HCT116 (cell line): ENCODE data around the gene SLA2. TPM values are rescaled to one million over a fixed set of nuclear protein-coding genes. Genes with fewer than 3 reads are reported as not detected.

Experiments used
- ATAC-seq: fragments of 200-7000 bp; cut with Tn5 transposase; 2 replicates; pipeline ENCODE4 v1.9.1; 2020; ENCODE audit warnings: mild to moderate bottlenecking, moderate library complexity
- BruUV-seq: library from RNA; stranded (reverse); fragments of 400-500 nt; replicated peaks from 2 replicates; lab custom pipeline; 2021; lab: Mats Ljungman, UMichigan
- CTCF ChIA-PET: fragments of 300-600 bp; sonication (Branson Sonifier 250); formaldehyde crosslinking; loops from one replicate; lab custom pipeline; 2021; ENCODE audit warnings: antibody characterized with exemption; lab: Charles Lee
- POLR2A ChIA-PET: fragments of 300-600, 350-600 bp; sonication (Branson Sonifier 250); formaldehyde crosslinking; loops from one replicate; lab custom pipeline; 2021; ENCODE audit warnings: antibody characterized with exemption; lab: Charles Lee
- RAD21 ChIA-PET, 2 experiments: fragments of 300-600 bp; sonication (Branson Sonifier 250); formaldehyde crosslinking; loops; one replicate each; lab custom pipeline; 2023; ENCODE audit warnings: low total read pairs in 2 of 2; ENCODE audit not compliant: uncharacterized antibody in 2 of 2, unreplicated experiment in 2 of 2, low non-redundant PET in 1 of 2; lab: Charles Lee
- DNase-seq: peaks from one replicate; pipeline ENCODE4 v3.0.0-alpha.2; 2010; ENCODE audit warnings: low read depth, low spot score
- H2AFZ ChIP-seq: fragments of 200-600 bp; shearing (Covaris generic), sonication (generic); 2 replicates; pipeline ENCODE4 v1.6.1; 2017; ENCODE audit warnings: low read depth, mixed run types, mixed read lengths, antibody characterized with exemption, low read length; ENCODE audit not compliant: poor library complexity, severe bottlenecking
- H3K27ac ChIP-seq: 2 replicates; pipeline ENCODE4 v1.5.1; 2012; ENCODE audit warnings: low read depth, low read length
- H3K27me3 ChIP-seq: fragments of 200-600 bp; sonication (generic); 2 replicates; pipeline ENCODE4 v1.6.1; 2016; ENCODE audit warnings: mixed run types, low read length, mixed read lengths; ENCODE audit not compliant: insufficient read depth
- H3K36me3 ChIP-seq, 2 experiments: fragments of 200-500 bp in 1 of 2; fragments of 200-600 bp in 1 of 2; sonication (Bioruptor generic) in 1 of 2; sonication (generic) in 1 of 2; 2 replicates each; pipeline versions ENCODE4 v1.5.1 to v1.6.1; 2014 to 2016; ENCODE audit warnings: low read length in 2 of 2, inconsistent platforms in 1 of 2, mixed read lengths in 1 of 2, mixed run types in 1 of 2; ENCODE audit not compliant: insufficient read depth in 2 of 2, control insufficient read depth in 1 of 2
- H3K4me1 ChIP-seq, 2 experiments: fragments of 200-600 bp in 1 of 2; sonication (generic) in 1 of 2; 2 replicates each; pipeline versions ENCODE4 v1.5.1 to v1.6.1; 2012 to 2017; ENCODE audit warnings: low read length in 2 of 2, inconsistent platforms in 1 of 2, mild to moderate bottlenecking in 1 of 2, mixed read lengths in 1 of 2, mixed run types in 1 of 2, moderate library complexity in 1 of 2; ENCODE audit not compliant: insufficient read depth in 2 of 2, control insufficient read depth in 1 of 2
- H3K4me2 ChIP-seq: fragments of 200-600 bp; sonication (generic); 2 replicates; pipeline ENCODE4 v1.6.1; 2017; ENCODE audit warnings: mixed run types, low read length, mixed read lengths
- H3K4me3 ChIP-seq, 2 experiments: fragments of 200-600 bp in 1 of 2; sonication (generic) in 1 of 2; replicated peaks in 1 of 2; 2 replicates each; pipeline ENCODE4 v1.5.1; 2011 to 2016; ENCODE audit warnings: low read length in 2 of 2, control low read depth in 1 of 2, low read depth in 1 of 2, mild to moderate bottlenecking in 1 of 2, mixed read lengths in 1 of 2, mixed run types in 1 of 2
- H3K79me2 ChIP-seq: fragments of 200-600 bp; sonication (generic); 2 replicates; pipeline ENCODE4 v1.6.1; 2017; ENCODE audit warnings: mild to moderate bottlenecking, mixed run types, low read length, moderate library complexity, mixed read lengths; ENCODE audit not compliant: insufficient read depth
- H3K9ac ChIP-seq: fragments of 200-600 bp; sonication (generic); 2 replicates; pipeline ENCODE4 v1.6.1; 2016; ENCODE audit warnings: low read length, mixed read lengths
- H3K9me2 ChIP-seq: fragments of 200-600 bp; sonication (generic), shearing (Covaris generic); 2 replicates; pipeline ENCODE4 v1.6.1; 2017; ENCODE audit warnings: mixed run types, mild to moderate bottlenecking, moderate library complexity; ENCODE audit not compliant: insufficient read depth
- H3K9me3 ChIP-seq, 2 experiments: fragments of 200-500 bp in 1 of 2; fragments of 200-600 bp in 1 of 2; sonication (Bioruptor generic) in 1 of 2; sonication (generic) in 1 of 2; 2 replicates each; pipeline ENCODE4 v1.6.1; 2014 to 2017; ENCODE audit warnings: low read length in 2 of 2, mixed read lengths in 2 of 2, inconsistent platforms in 1 of 2, low read depth in 1 of 2, mild to moderate bottlenecking in 1 of 2, mixed run types in 1 of 2, moderate library complexity in 1 of 2; ENCODE audit not compliant: control insufficient read depth in 1 of 2, insufficient read depth in 1 of 2
- H4K20me1 ChIP-seq: fragments of 200-600 bp; sonication (generic), shearing (Covaris generic); 2 replicates; pipeline ENCODE4 v1.6.1; 2017; ENCODE audit warnings: mixed run types, mild to moderate bottlenecking, moderate library complexity; ENCODE audit not compliant: insufficient read depth
- CBX3 ChIP-seq: IDR thresholded peaks from 2 replicates; pipeline ENCODE4 v1.6.1; 2012; ENCODE audit warnings: low read depth
- CTCF ChIP-seq, 3 experiments: fragments of 200-600 bp in 1 of 3; sonication (generic) in 1 of 3; IDR thresholded peaks in 2 of 3; conservative IDR thresholded peaks in 1 of 3; 2 replicates each; pipeline ENCODE4 v1.5.1; 2012 to 2017; ENCODE audit warnings: low read depth in 2 of 3, low read length in 2 of 3, antibody characterized with exemption in 1 of 3, borderline replicate concordance in 1 of 3, control low read depth in 1 of 3, mild to moderate bottlenecking in 1 of 3, mixed read lengths in 1 of 3, mixed run types in 1 of 3, moderate library complexity in 1 of 3; ENCODE audit not compliant: insufficient read depth in 1 of 3
- EZH2 ChIP-seq: fragments of 200-600 bp; sonication (generic); IDR thresholded peaks from 2 replicates; pipeline ENCODE4 v1.6.1; 2017; ENCODE audit warnings: antibody characterized with exemption, mixed run types
- EZH2phosphoT487 ChIP-seq: fragments of 200-600 bp; IDR thresholded peaks from 2 replicates; pipeline ENCODE4 v1.6.1; 2018; ENCODE audit warnings: antibody characterized with exemption, borderline replicate concordance
- FOSL1 ChIP-seq: IDR thresholded peaks from 2 replicates; pipeline ENCODE4 v1.6.1; 2012; ENCODE audit warnings: low read depth
- JUND ChIP-seq: IDR thresholded peaks from 2 replicates; pipeline ENCODE4 v1.6.1; 2012
- MAX ChIP-seq: IDR thresholded peaks from 2 replicates; pipeline ENCODE4 v1.6.1; 2012
- POLR2AphosphoS5 ChIP-seq: IDR thresholded peaks from 2 replicates; pipeline ENCODE4 v1.6.1; 2011; ENCODE audit warnings: mild to moderate bottlenecking, low read depth, low read length, moderate library complexity
- REST ChIP-seq: IDR thresholded peaks from 2 replicates; pipeline ENCODE4 v1.6.1; 2012; ENCODE audit warnings: low read depth
- ZNF274 ChIP-seq: fragments of 200-500 bp; sonication (Bioruptor generic); IDR thresholded peaks from 2 replicates; pipeline ENCODE4 v1.6.1; 2014; ENCODE audit warnings: mild to moderate bottlenecking, low read depth, low read length, inconsistent platforms
- intact Hi-C: fragments of 100-400 bp; cut with micrococcal nuclease; formaldehyde crosslinking; loops from 2 replicates; pipeline ENCODE4 v1.10.0; 2022
- total RNA-seq: library from RNA; stranded (reverse); gene quantifications from one replicate; pipeline ENCODE4 v1.2.1, GENCODE V29; 2021; ENCODE audit not compliant: unreplicated experiment

Gene SLA2
- total RNA-seq, 1 experiment from 2014 or later = 0.12 TPM

GRCh38 chr20:36613974-36614373 lies 32.0 kb downstream of the SLA2 start:
- Histone ChIP-seq H3K9ac (no peak overlapping the region), H3K4me3 (no peak overlapping the region), H3K27ac (0 out of 2 replicates have a peak overlapping the region, but pooled peaks have one; percentile 10), H3K9me2 (no peaks in the 10 kb centered on the region), H4K20me1 (peaks cover 5% of the 10 kb centered on the region; the same call in 1 of the 2 replicates), H3K9me3 (no peaks in the 10 kb centered on the region), H3K27me3 (no peaks in the 10 kb centered on the region), H3K36me3 (peaks cover 33 to 39% of the 10 kb centered on the region in 2 experiments), H3K79me2 (peaks cover 16% of the 10 kb centered on the region; the same call in 1 of the 2 replicates), H2AFZ (no peak overlapping the region), H3K4me2 (no peak overlapping the region), H3K4me1 (peaks cover 0 to 13% of the 10 kb centered on the region in 2 experiments; a peak in 2 of 4 replicates)
- DNase-seq = no peak
- ChIA-PET CTCF (interaction anchor here (1.1 kb wide), 1 partner anchor 8 kb away, joined by 3 read pairs; the partner anchor contains the start of gene RAB5IF), POLR2A (no interaction called here), RAD21 (no interaction called here)
- TF ChIP-seq CTCF (IDR thresholded peaks at IDR 0.05 in 2 of 3, conservative IDR thresholded peaks at IDR 0.05 in 1 of 3; ENCODE audit: borderline replicate concordance in 1 of 3, insufficient read depth in 1 of 3, low read depth in 2 of 3, low read length in 2 of 3) = no peak
- no peak for TF ChIP-seq MAX
- intact Hi-C loops = loop anchor here (10.0 kb wide), 2 partner anchors 271 to 301 kb away; no protein-coding TSS in a partner anchor
- no TSS peak for BruUV-seq
- ATAC-seq = no peak; the same call in 1 of the 2 replicates

GRCh38 chr20:36611625-36612024 lies 34.4 kb downstream of the SLA2 start:
- POLR2A ChIA-PET = no interaction called here
- peaks cover 40% of the 10 kb centered on the region for H3K79me2 ChIP-seq
- no peak overlapping the region for H3K4me2 ChIP-seq
- TF ChIP-seq CTCF (IDR thresholded peaks at IDR 0.05 in 2 of 3, conservative IDR thresholded peaks at IDR 0.05 in 1 of 3; ENCODE audit: borderline replicate concordance in 1 of 3, insufficient read depth in 1 of 3, low read depth in 2 of 3, low read length in 2 of 3) = no peak
- no peak for TF ChIP-seq ZNF274
- no peak for TF ChIP-seq CBX3
- TF ChIP-seq EZH2phosphoT487 = no peak
- TF ChIP-seq REST = no peak
- no peak for TF ChIP-seq JUND
- no peak for TF ChIP-seq EZH2
- no peak for TF ChIP-seq FOSL1
- TF ChIP-seq POLR2AphosphoS5 = no peak

More at GRCh38 chr20:36611625-36612024, 34.4 kb downstream of the SLA2 start:
- Histone ChIP-seq H3K9me3 (no peaks in the 10 kb centered on the region), H3K36me3 (peaks cover 33 to 53% of the 10 kb centered on the region in 2 experiments), H4K20me1 (peaks cover 5% of the 10 kb centered on the region; the same call in 1 of the 2 replicates), H3K4me3 (no peak overlapping the region), H3K4me1 (peaks cover 15 to 30% of the 10 kb centered on the region in 2 experiments), H2AFZ (no peak overlapping the region), H3K9ac (no peak overlapping the region), H3K27ac (no peak overlapping the region), H3K27me3 (no peaks in the 10 kb centered on the region), H3K9me2 (no peaks in the 10 kb centered on the region)
- DNase-seq (no peak), ATAC-seq (no peak)
- RAD21 ChIA-PET = no interaction called here
- intact Hi-C loops = loop anchor here (1.0 to 10.0 kb wide), 3 partner anchors 143 to 303 kb away; no protein-coding TSS in a partner anchor
- CTCF ChIA-PET = interaction anchor here (1.9 kb wide), 1 partner anchor 143 kb away, joined by 13 read pairs; no protein-coding TSS in a partner anchor
- BruUV-seq = no TSS peak
